HG02678 (cell line): ENCODE data around the gene ERLEC1.
"Not testable (repeated sequence)": the region's sequence is repeated elsewhere in the genome, so short reads cannot be mapped to it uniquely, and the experiment has no call there.

Experiments used
- ATAC-seq: cut with Tn5 transposase; IDR thresholded peaks from one replicate; pipeline ENCODE4 v1.9.1; 2021; ENCODE audit warnings: mild to moderate bottlenecking, moderate library complexity; ENCODE audit not compliant: unreplicated experiment

The ERLEC1 gene

GRCh38 chr2:53828331-53828730, 41.5 kb downstream of the ERLEC1 start:
- ATAC-seq: no peak

GRCh38 chr2:53829273-53829979, 42.6 kb downstream of the ERLEC1 start:
- ATAC-seq: no peak

GRCh38 chr2:53829980-53830290, 43.1 kb downstream of the ERLEC1 start:
- ATAC-seq: not testable (repeated sequence)

GRCh38 chr2:53840580-53840979, 53.7 kb downstream of the ERLEC1 start:
- no peak for ATAC-seq

GRCh38 chr2:53841651-53842050, 54.8 kb downstream of the ERLEC1 start:
- not testable (repeated sequence) for ATAC-seq

- no peak for ATAC-seq
Measured at GRCh38 chr2:53842891-53843290, 56.0 kb downstream of the ERLEC1 start.

GRCh38 chr2:53843595-53843994, 56.8 kb downstream of the ERLEC1 start:
- no peak for ATAC-seq

- no peak for ATAC-seq
Measured at GRCh38 chr2:53848062-53848461, 61.2 kb downstream of the ERLEC1 start.

- ATAC-seq: not testable (repeated sequence)
Measured at GRCh38 chr2:53851052-53851757, 64.4 kb downstream of the ERLEC1 start.

GRCh38 chr2:53852532-53852931, 65.7 kb downstream of the ERLEC1 start:
- no peak for ATAC-seq

GRCh38 chr2:53854678-53855077, 67.8 kb downstream of the ERLEC1 start:
- no peak for ATAC-seq

- no peak for ATAC-seq
Measured at GRCh38 chr2:53856272-53856671, 69.4 kb downstream of the ERLEC1 start.

- ATAC-seq: no peak
Measured at GRCh38 chr2:53859206-53860181, 72.7 kb downstream of the ERLEC1 start, which contains the start of gene GPR75. Gene GPR75 (minus strand): TSS chr2:53859967. CDS start chr2:53854756, 5,211 bp downstream.

- ATAC-seq: no peak
Measured at GRCh38 chr2:53861824-53862223, 75.0 kb downstream of the ERLEC1 start.

- ATAC-seq: no peak
Measured at GRCh38 chr2:53863538-53864227, 76.8 kb downstream of the ERLEC1 start.

- ATAC-seq: no peak
Measured at GRCh38 chr2:53865264-53865663, 78.4 kb downstream of the ERLEC1 start.

GRCh38 chr2:53865962-53866361, 79.1 kb downstream of the ERLEC1 start:
- no peak for ATAC-seq

- no peak for ATAC-seq
Measured at GRCh38 chr2:53867169-53867568, 80.3 kb downstream of the ERLEC1 start.

GRCh38 chr2:53867773-53868172, 80.9 kb downstream of the ERLEC1 start:
- ATAC-seq: no peak
